NOMO-1 treated with DMSO at 0.1 percent for 48 hours (cell line): ENCODE data around the gene HS3ST1.

Experiments used
- DNase-seq: peaks from one replicate; lab custom pipeline; 2025; ENCODE audit not compliant: unreplicated experiment; lab: John Stamatoyannopoulos, UW

The HS3ST1 gene

DNA sequence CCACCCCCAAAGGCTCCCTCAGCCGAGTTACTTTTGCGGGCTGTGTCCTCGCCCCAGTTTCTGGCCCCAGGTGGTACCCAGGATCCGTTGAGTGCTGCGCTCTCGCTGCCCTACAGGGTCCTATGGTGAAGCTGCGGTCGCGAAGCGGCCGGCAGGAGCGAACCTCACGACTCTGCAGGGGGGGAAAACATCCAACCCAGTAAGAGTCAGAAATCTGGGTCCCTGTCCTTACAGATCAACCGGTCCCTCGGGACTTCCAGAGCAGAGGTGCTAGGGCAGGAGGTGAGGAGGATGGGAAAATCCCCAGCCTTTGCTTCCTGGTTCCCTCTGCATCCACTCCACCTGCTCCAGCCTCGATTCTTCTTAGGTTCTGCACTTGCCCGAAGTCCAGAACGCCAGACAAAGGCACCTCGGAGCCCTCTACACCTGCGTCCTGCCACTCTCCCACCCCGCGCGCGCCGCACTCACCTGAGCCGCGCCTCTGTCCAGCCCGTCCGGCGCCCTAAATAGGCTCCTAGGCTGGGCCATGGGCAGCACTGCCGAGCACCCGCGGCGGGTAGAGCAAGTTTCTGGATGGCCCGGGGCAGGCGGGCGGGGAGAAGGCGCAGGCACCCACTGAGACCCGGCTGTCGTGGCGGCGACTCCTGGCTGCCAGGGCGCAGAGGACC, at the start of gene HS3ST1:
Gene HS3ST1 (minus strand): TSS at position 664 of the 668 bp plus-strand sequence. CDS start 28,889 bp downstream, outside the sequence.
- no peak for DNase-seq

DNA sequence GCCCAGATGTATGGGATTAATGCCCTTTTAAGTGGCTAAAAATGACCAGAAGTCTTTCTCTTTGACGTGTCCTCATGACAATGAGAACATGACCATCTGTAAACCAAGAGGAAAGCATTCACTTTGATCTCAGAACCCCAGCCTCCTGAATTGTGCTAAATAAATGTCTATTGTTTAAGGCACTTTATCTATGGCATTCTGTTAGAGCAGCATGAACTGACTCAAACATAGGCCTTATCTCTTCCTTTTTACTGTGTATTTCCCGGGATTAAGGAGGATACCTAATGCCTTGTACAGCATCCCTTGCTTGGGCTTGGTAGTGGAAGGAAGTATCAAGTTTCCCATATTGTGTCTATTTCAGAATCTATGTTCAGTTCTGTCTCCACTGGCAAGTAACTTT, 47.2 kb upstream of the HS3ST1 start:
- no peak for DNase-seq

DNA sequence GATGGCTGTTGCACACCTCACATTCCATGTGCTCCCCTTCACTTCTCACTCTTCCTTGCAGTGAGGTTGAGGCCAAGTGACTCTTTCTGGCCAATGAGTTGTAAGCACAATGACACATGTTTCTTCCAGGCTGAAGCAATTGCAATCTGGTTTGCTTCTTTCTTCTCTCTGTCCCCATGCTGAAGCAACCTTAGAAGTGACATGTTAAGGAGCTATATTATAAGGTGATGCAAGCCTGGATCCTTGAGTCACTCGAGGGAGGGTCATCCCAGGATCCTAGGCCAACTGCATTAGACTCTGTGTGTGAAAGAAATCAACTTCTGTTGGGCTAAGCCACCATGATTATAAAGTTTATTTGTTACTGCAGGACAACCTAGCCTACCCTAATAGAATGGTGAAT, 45.5 kb upstream of the HS3ST1 start:
- peak; percentile 6 for DNase-seq

DNA sequence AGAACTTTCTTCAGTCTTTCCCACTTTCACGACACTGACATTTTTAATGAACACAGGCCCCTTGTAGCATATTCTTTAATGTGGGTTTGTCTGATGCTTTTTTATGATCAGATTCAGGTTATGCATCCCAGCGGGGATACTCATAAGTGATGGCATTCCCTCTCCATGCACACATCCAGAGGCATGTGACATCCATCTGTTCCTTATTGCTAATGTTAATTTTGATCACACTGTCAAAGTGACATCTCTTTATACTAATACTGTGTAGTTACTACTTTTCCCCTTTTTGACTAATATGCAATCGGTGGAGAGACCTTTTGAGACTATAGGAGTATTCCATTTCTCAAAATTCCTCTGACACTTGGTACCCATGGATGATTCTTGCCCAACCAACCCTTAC, 43.8 kb upstream of the HS3ST1 start:
- no peak for DNase-seq

- peak; percentile 38 for DNase-seq
Observed at GRCh38 chr4:11471618-11472017, 42.9 kb upstream of the HS3ST1 start.

DNA sequence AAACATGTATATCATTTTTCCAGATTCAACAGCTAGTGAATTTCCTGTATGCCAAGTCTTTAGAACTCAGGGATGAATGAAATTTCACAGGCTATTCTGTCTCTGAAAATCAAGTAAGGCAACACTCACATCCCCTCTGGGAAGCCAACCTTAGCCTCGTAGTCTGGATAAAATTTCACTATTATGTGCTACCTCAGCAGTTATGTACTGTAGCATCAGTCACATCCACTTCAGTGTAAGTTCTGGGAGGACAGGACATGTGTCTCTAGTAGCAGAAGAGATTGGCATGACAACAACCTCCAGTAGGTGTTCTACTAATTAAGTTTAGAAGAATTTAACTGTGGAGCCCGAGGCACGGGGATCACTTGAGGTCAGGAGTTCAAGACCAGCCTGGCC, 42.4 kb upstream of the HS3ST1 start:
- DNase-seq, result no peak

GRCh38 chr4:11470438-11471045, 41.8 kb upstream of the HS3ST1 start:
- no peak for DNase-seq

DNA sequence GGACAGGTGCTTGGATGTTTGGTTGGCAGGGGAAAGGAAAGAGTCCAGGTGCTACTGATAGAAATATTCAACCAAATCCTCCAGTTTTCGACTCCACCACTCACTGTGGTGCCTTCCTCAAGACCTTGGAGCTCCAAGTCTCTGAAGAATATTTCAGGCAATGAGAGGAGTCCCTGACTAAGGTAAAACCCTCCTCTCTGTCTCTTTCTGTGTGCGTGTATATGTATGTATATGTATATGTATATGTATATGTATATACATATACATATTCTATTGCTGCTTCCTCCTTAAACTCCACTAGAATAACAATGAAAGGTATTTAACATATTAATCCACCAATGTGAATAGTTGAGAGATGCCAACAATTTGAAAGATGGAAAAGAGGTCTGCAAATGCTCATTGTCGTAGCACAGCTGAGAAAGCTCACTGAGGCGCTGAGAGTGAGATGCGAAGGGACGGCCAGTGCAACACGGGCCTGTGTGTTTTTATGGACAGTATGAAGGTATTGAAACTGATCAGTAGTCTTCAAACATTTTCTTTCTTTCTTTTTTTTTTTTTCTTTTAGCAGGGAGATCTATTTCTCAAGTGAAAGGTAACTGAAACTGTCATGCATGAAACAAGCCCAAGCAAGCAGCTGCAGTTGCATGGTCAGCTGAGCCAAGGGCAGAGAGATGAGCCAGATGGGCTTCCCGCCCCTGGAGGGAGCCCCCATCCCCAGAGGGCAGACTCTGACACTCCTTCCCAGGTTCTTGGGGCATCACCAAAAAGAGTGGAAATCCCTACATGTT, 41.1 kb upstream of the HS3ST1 start:
- no peak for DNase-seq

GRCh38 chr4:11468901-11469300, 40.2 kb upstream of the HS3ST1 start:
- no peak for DNase-seq

DNA sequence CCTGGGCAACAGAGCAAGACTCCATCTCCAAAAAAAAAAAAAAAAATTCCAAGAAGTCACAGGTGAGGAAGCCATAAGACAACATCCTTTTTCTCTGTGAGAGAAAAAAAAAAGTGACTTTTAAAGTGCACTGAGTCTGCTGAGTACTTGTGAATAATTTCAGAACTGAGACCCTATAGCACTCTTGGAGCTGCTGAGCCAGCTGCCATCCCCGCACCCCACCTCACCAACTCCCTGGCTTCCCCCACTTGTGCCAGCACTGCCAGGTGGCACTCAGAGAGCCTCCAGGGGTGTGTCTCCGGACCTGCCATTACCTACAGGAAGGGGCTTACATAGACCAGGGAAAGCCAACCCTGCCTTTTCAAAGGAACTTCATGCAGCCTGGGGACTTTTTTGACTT, 39.2 kb upstream of the HS3ST1 start:
- no peak for DNase-seq

DNA sequence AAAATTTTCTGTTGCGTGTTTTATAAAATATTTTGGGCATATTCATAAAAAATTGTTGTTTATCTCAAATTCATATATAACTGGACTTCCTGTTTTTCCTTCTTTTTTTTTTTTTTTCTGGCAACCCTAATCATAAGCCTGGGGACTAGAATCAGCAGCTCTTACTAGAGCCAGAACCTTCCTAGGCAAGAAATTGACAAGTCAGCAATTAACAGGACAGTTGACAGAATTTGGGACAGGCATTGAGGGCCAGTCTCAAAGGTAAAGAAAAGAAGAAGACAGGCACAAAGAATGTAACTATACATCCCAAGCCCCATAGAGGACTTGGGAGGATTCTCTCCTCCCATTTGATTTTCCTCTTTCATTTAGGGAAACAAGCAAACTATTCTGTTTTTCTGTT, 35.0 kb upstream of the HS3ST1 start:
- DNase-seq, result no peak

DNA sequence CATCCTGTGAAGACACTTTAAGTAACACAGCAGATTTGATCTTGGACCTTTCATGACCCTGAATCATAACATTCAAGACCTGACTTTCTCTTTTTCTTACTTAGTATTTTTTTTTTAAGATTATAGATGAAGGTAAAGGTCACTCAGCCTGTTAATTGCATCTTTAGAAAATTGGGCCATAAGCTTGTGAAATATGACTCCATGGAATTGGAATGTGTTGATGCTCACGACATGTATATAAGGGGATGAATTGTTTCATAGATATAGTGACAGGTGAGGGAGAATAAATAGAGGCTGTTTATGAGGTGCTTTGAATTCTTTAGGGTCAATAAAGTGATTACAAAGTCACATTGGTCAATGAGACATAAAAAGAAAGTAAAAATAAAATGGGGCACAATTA, 27.7 kb upstream of the HS3ST1 start:
- DNase-seq, result no peak

DNA sequence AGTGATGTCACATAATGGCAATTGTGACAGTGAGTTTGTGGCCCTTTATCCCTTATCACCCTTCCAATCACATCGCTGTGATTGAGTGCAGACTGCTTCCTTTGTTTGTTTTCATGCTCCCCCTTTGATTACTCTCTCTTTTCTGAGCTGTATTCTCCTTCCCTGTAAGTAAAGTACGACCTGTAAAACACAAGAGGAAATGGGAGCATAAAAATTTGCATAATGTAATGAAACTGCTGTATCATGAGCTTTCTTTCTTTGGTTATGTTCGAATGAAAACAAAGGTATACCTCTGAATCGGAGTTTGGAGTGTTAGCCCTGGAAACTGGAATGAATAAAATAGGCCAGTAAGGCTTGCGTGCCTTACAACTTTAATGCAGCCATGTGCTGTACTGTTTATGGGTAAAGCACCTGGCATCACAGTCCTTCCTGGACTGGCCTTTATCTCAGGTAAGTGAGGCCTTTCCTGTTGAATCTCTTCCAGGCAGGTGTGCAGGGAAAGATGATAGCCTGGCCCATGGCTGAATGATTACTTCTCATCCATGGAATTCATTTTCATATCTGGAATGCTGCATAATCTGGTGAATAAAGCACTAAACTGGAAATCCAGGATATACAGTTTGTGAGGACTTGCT, 26.6 kb upstream of the HS3ST1 start:
- DNase-seq, result no peak

GRCh38 chr4:11451716-11452115, 23.0 kb upstream of the HS3ST1 start:
- no peak for DNase-seq

DNA sequence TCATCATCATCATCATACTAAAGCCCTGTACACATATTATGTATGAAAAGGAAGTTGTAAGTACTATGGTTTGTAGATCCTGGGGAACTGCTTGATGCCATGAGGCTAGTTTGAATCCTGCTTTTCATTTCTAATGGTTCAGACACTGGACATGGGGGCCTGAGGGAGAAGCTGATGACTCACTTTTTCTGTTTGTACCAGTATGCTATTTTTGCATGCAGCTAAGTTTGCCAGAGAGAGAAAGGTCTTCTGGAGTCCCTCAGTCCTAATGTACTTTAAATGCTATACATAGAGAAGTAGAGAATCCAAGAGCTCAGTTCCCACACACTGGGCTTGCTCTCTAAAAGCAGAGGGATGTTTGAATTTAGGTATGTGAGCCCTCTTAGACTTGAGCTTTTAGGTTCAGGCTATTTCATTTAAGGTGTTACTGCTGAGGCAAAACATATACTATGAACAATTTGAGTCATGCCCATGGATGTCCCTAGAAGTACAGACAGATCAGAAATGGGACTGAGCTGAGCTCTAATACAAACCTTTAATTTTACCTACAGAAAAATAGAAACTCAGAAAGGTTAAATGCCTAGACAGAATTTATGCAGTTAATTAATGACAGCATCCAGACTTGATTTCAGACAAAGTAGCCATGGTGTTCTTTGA, 17.6 kb upstream of the HS3ST1 start:
- DNase-seq, result no peak

DNA sequence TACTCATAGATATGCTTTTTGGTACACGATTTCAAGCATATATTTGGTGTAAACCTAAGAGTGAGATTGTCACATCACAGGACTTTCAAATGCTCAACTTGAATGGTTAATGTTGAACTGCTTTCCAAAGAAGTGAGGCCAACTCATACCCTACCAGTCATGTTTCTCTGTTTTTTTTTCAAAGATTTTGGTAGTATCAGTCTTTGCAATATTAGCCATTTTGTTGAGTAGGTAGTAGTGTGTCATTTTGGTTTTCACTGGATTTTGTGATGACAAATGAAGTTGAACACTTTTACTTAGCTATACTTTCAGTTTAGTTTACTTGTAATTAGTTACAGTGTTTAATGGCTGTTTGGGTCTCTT, 12.5 kb upstream of the HS3ST1 start:
- DNase-seq, result no peak

GRCh38 chr4:11440481-11441193, 11.9 kb upstream of the HS3ST1 start:
- DNase-seq, result no peak

GRCh38 chr4:11439836-11440235, 11.1 kb upstream of the HS3ST1 start:
- no peak for DNase-seq

DNA sequence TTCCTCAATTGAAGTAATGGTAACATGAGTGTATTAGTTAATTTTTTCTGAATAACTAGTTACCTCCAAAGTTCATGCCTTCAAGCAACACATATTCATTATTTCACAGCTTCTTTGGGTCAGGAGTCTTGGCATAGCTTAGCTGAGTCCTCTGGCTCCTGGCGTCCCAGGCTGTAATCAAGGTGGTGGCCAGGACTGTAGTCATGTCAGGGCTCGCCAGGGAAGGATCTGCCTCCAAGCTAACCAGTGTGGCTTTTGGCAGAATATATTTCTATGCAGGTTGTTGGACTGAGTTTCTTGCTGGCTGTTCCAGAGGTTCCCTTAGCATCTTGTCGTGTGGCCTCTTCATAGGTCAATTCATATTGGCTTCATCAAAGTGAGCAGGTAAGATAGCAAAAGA, 10.0 kb upstream of the HS3ST1 start:
- no peak for DNase-seq

GRCh38 chr4:11436673-11437072, 8.0 kb upstream of the HS3ST1 start:
- no peak for DNase-seq

GRCh38 chr4:11436084-11436483, 7.4 kb upstream of the HS3ST1 start:
- DNase-seq, result no peak
